GM18526 (cell line): ENCODE data around the gene NPR1.

Experiments used
- POLR2A ChIP-seq: IDR thresholded peaks from 3 replicates; pipeline ENCODE4 v1.6.1; 2011; ENCODE audit not compliant: insufficient read length; ENCODE audit errors: extremely low read depth

Gene NPR1

GRCh38 chr1:153733970-153734369 is 55.5 kb downstream of the NPR1 start:
- TF ChIP-seq POLR2A, result no peak

- TF ChIP-seq POLR2A, result no peak
These were observed 56.1 kb downstream of the NPR1 start for GRCh38 chr1:153734396-153735089.

GRCh38 chr1:153735090-153735420 is 56.6 kb downstream of the NPR1 start:
- TF ChIP-seq POLR2A, result no peak

- TF ChIP-seq POLR2A, result no peak
These were observed 63.5 kb downstream of the NPR1 start for GRCh38 chr1:153741986-153742385.

- no peak for TF ChIP-seq POLR2A
These were observed 64.1 kb downstream of the NPR1 start for GRCh38 chr1:153742411-153743142.
